ENCODE measurements around the gene PPA1. TPM values are rescaled to one million over a fixed set of nuclear protein-coding genes. Genes with fewer than 3 reads are reported as not detected.

Gene PPA1
- total RNA-seq, 4 donors from 2014 or later = 111 to 437 (median 133) TPM

- no peak for TF ChIP-seq CTCF (IDR thresholded peaks at IDR 0.05; ENCODE audit: low read depth)
Observed at GRCh38 chr10:70232155-70232858, 922 bp downstream of the PPA1 start.

- no peak for TF ChIP-seq CTCF (IDR thresholded peaks at IDR 0.05; ENCODE audit: low read depth)
Observed at GRCh38 chr10:70228491-70228890, 4.7 kb downstream of the PPA1 start.

GRCh38 chr10:70227548-70228320, 5.5 kb downstream of the PPA1 start:
- no peak for TF ChIP-seq CTCF (IDR thresholded peaks at IDR 0.05; ENCODE audit: low read depth)

- no peak for TF ChIP-seq CTCF (IDR thresholded peaks at IDR 0.05; ENCODE audit: low read depth)
Observed at GRCh38 chr10:70223728-70224127, 9.5 kb downstream of the PPA1 start.

DNA sequence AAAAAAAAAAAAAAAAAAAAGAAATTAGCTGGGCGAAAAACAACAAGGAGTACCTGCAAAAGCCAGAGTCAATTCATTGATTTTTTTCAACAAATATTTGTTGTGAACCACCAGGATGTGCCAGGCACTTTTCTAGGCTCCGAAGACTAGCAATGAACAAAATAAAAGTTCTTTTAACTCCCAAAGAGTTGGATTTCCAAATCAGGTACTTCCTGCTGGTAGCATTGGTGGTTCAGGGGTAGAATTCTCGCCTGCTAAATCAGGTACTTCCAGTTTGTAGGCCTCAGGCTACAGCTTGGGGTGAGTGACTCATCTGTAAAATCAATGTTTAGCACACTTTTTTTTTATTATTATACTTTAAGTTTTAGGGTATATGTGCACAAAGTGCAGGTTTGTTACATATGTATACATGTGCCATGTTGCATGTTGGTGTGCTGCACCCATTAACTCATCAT, 10.9 kb downstream of the PPA1 start:
- no peak for TF ChIP-seq CTCF (IDR thresholded peaks at IDR 0.05; ENCODE audit: low read depth)

- TF ChIP-seq CTCF (IDR thresholded peaks at IDR 0.05; ENCODE audit: low read depth) = no peak
Observed at GRCh38 chr10:70221030-70221429, 12.2 kb downstream of the PPA1 start.

DNA sequence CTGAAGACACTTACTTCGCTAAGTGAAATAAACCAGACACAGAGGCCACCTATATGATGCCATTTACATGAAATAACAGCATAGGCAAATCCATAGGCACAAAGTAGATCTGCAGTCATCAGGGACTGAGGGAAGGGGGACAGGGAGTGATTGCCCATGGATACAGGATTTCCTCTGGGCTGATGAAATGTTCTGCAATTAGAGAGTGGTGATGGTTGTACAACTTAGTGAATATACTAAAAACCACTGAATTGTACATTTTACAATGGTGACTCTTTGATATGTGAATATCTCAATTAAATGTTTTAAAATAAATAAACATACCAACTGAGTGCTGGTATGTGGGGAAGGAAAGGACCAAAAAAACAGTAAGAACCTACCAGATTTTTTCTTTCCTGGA, 20.4 kb downstream of the PPA1 start:
- TF ChIP-seq CTCF (IDR thresholded peaks at IDR 0.05; ENCODE audit: low read depth) = no peak
